ENCODE results near the gene NUDT8. TPM values are rescaled to one million over a fixed set of nuclear protein-coding genes. Genes with fewer than 3 reads are reported as not detected.

The NUDT8 gene
- total RNA-seq, 1 donor from 2014 or later = 8.0 TPM

- no peak for TF ChIP-seq CTCF (IDR thresholded peaks at IDR 0.05)
- H3K4me3 Mint-ChIP-seq (ENCODE audit: unreplicated experiment) = no peak overlapping the region
- no peaks in the 10 kb centered on the region for H3K36me3 Mint-ChIP-seq (ENCODE audit: unreplicated experiment)
- H3K4me1 Mint-ChIP-seq (ENCODE audit: unreplicated experiment) = no peaks in the 10 kb centered on the region
- H3K27me3 Mint-ChIP-seq (ENCODE audit: unreplicated experiment) = no peaks in the 10 kb centered on the region
- DNase-seq (ENCODE audit: extremely low spot score, unreplicated experiment) = no peak
- H3K27ac Mint-ChIP-seq (ENCODE audit: unreplicated experiment) = no peak overlapping the region
- no peaks in the 10 kb centered on the region for H3K9me3 Mint-ChIP-seq (ENCODE audit: unreplicated experiment)
Measured at GRCh38 chr11:67666676-67667489, 37.1 kb upstream of the NUDT8 start.

DNA sequence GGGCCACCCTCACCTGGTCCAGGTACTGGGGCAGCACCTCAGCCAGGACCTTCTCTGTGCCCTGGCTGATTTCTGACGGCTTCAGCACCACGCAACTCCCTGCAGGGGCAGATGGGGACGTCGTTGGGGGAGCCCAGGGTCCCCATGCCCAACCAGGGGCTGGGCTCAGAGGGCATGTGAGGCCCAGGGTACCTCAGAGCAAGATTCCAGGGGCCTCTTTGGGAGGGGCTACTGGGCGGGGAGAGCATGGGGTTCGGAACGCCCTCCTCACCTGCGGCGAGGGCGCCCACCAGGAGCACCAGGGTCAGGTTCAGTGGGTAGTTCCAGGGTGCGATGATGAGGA is 36.5 kb upstream of the NUDT8 start:
- Mint-ChIP-seq H3K27me3 (ENCODE audit: unreplicated experiment) (no peaks in the 10 kb centered on the region), H3K9me3 (ENCODE audit: unreplicated experiment) (no peaks in the 10 kb centered on the region), H3K27ac (ENCODE audit: unreplicated experiment) (no peak overlapping the region), H3K4me3 (ENCODE audit: unreplicated experiment) (no peak overlapping the region), H3K36me3 (ENCODE audit: unreplicated experiment) (no peaks in the 10 kb centered on the region), H3K4me1 (ENCODE audit: unreplicated experiment) (no peaks in the 10 kb centered on the region)
- no peak for TF ChIP-seq CTCF (IDR thresholded peaks at IDR 0.05)
- no peak for DNase-seq (ENCODE audit: extremely low spot score, unreplicated experiment)

- Mint-ChIP-seq H3K4me3 (ENCODE audit: unreplicated experiment) (no peak overlapping the region), H3K36me3 (ENCODE audit: unreplicated experiment) (no peaks in the 10 kb centered on the region), H3K27ac (ENCODE audit: unreplicated experiment) (no peak overlapping the region), H3K4me1 (ENCODE audit: unreplicated experiment) (no peaks in the 10 kb centered on the region), H3K27me3 (ENCODE audit: unreplicated experiment) (peaks cover 3% of the 10 kb centered on the region), H3K9me3 (ENCODE audit: unreplicated experiment) (no peaks in the 10 kb centered on the region)
- no peak for TF ChIP-seq CTCF (IDR thresholded peaks at IDR 0.05)
- no peak for DNase-seq (ENCODE audit: extremely low spot score, unreplicated experiment)
Measured at GRCh38 chr11:67665541-67666302, 36.0 kb upstream of the NUDT8 start.

DNA sequence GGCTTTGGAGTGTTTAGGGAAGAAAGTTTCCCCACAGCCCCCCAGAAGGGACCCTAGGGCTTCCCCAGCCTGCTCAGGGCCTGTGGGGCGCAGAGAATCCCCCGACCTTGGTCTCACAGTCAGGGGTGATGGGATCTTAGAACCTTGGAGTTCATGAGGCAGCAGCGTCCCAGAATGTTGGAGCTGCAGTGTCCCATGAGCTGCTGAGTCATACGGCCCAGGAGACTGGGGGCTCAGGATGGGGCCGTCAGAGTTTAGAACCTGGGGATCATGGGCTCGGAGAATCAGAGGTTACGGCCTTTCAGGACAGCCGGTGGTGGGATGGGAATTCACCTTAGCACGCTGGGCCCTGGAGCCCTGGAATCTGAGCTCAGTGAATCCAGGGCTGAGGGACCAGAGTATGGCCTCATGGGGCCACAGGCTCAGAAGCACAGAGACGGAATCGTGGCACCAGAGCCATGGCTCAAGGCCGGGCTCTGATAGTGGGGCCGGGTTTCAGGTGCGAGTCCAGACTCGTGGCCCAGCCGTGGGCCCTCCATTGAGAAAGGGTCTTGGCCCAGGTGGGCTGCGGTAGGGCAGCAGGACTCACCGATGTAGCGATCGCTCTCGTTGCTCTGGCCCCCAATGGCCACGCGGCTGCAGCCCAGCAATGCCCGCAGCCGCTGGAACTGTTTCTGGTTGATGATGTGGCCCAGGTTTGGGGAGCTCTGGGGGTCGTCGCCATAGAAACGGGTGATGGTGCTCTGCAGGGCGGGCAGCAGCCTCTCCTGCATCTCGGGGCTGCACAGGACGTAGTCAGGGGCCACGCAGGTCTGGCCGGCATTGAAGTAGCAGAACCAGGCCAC is 35.2 kb upstream of the NUDT8 start:
- DNase-seq (ENCODE audit: extremely low spot score, unreplicated experiment) = no peak
- no peaks in the 10 kb centered on the region for H3K36me3 Mint-ChIP-seq (ENCODE audit: unreplicated experiment)
- H3K27ac Mint-ChIP-seq (ENCODE audit: unreplicated experiment) = no peak overlapping the region
- H3K9me3 Mint-ChIP-seq (ENCODE audit: unreplicated experiment) = no peaks in the 10 kb centered on the region
- TF ChIP-seq CTCF (IDR thresholded peaks at IDR 0.05) = no peak
- H3K4me1 Mint-ChIP-seq (ENCODE audit: unreplicated experiment) = no peaks in the 10 kb centered on the region
- H3K27me3 Mint-ChIP-seq (ENCODE audit: unreplicated experiment) = peaks cover 3% of the 10 kb centered on the region
- H3K4me3 Mint-ChIP-seq (ENCODE audit: unreplicated experiment) = no peak overlapping the region

Measured in osteocyte (in vitro differentiated cells).